Breast epithelium (tissue), 3 donors: ENCODE measurements around the gene PRF1.

Experiments used
- POLR2A ChIP-seq: fragments of 450-650 bp; IDR thresholded peaks from one replicate; pipeline ENCODE4 v1.6.1; 2016; ENCODE audit warnings: antibody characterized with exemption, mild to moderate bottlenecking, moderate library complexity
- TF ChIP-seq, protein P1 (sequence below), 3 donors: fragments of 450-650 bp; IDR thresholded peaks; one replicate each; pipeline ENCODE4 v1.5.1; 2016 to 2017; ENCODE audit warnings: antibody characterized with exemption in 3 of 3, mild to moderate bottlenecking in 3 of 3, moderate library complexity in 3 of 3

DNA sequence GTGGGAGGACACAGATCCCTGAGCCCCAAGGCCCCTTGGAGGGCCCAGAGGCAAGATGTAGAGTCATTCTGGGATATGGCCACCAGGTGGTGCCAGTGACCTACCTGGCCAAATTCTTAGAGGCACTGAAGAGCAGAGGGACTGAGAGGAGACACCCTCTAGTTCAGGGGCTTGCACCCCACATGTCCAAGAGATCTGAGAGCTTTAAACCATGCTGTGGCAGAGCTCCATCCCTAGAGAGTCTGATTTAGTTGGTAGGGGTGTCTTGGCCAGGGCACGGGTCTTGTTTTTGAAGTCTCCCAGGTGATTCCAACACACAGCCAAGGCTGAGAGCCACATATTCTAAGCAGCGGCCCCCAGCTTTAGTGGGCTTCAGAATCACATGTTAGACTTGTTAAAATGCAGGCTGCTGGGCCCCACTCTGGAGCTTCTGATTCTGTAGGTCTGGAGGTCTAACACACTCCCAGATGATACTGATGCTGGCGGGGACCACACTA, 52.5 kb downstream of the PRF1 start:
- TF ChIP-seq, protein P1, sequence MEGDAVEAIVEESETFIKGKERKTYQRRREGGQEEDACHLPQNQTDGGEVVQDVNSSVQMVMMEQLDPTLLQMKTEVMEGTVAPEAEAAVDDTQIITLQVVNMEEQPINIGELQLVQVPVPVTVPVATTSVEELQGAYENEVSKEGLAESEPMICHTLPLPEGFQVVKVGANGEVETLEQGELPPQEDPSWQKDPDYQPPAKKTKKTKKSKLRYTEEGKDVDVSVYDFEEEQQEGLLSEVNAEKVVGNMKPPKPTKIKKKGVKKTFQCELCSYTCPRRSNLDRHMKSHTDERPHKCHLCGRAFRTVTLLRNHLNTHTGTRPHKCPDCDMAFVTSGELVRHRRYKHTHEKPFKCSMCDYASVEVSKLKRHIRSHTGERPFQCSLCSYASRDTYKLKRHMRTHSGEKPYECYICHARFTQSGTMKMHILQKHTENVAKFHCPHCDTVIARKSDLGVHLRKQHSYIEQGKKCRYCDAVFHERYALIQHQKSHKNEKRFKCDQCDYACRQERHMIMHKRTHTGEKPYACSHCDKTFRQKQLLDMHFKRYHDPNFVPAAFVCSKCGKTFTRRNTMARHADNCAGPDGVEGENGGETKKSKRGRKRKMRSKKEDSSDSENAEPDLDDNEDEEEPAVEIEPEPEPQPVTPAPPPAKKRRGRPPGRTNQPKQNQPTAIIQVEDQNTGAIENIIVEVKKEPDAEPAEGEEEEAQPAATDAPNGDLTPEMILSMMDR (IDR thresholded peaks at IDR 0.05) = peak; percentile 74 to 86 (median 83)
- no peak for TF ChIP-seq POLR2A
